Measurements from ENCODE around the gene NPY2R.

GRCh38 chr4:155173371-155173770 is 35.1 kb upstream of the NPY2R start:
- no peak for TF ChIP-seq CTCF (conservative IDR thresholded peaks at IDR 0.05; ENCODE audit: low read depth, low read length)
- no peak for TF ChIP-seq EZH2 (IDR thresholded peaks at IDR 0.05; ENCODE audit: low read length, unreplicated experiment)

All from PC-3 (cell line).